ENCODE measurements around the gene NSMCE1.

Gene NSMCE1

DNA sequence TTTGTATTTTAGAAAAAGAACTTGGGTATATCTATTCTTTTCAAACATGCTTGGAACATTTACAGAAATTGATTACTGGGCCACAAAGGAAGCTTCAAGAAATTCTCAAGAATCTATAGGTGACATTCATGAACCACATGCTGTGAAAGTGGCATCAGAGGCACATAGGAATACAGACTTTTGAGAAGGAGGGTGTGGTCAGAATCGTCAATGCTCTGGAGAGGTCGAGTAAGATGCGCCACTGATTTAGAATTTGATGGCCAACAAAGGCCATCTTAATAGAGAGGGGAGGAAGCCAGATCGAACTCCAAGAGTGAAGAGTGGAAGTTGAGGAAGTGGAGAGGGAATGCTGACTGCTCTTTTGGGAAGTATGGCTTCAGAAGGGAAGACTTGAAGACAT, 3.5 kb upstream of the NSMCE1 start (continued):
- TF ChIP-seq OSR1 (CRISPR knock-in tag; IDR thresholded peaks at IDR 0.05) (no peak), ZC3H10 (CRISPR knock-in tag; IDR thresholded peaks at IDR 0.05) (no peak)

DNA sequence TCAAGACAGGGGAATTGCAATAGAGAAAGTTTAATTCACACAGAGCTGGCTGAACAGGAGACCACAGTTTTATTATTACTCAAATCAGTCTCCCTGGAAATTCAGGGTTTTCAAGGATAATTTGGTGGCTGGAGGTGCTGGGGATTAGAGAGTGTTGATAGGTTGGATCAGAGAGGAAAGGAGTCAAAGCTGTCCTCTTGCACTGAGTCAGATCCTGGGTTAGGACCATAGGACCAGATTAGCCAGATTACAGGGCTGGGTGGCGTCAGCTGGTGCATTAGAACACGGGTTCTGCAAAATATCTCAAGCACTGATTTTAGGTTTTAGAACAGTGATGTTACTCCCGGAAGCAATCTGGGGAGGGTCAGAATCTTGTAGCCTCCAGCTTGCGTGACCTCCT, 1.8 kb upstream of the NSMCE1 start:
- TF ChIP-seq TOX (CRISPR knock-in tag; IDR thresholded peaks at IDR 0.05; ENCODE audit: borderline replicate concordance): no peak
- no peak for TF ChIP-seq ISL1 (CRISPR knock-in tag; IDR thresholded peaks at IDR 0.05)
- no peak for TF ChIP-seq POU6F1 (CRISPR knock-in tag; IDR thresholded peaks at IDR 0.05; ENCODE audit: borderline replicate concordance, low read depth)
- no peak for TF ChIP-seq ZNF565 (CRISPR knock-in tag; conservative IDR thresholded peaks at IDR 0.05; ENCODE audit: low read depth)
- TF ChIP-seq, protein P1, sequence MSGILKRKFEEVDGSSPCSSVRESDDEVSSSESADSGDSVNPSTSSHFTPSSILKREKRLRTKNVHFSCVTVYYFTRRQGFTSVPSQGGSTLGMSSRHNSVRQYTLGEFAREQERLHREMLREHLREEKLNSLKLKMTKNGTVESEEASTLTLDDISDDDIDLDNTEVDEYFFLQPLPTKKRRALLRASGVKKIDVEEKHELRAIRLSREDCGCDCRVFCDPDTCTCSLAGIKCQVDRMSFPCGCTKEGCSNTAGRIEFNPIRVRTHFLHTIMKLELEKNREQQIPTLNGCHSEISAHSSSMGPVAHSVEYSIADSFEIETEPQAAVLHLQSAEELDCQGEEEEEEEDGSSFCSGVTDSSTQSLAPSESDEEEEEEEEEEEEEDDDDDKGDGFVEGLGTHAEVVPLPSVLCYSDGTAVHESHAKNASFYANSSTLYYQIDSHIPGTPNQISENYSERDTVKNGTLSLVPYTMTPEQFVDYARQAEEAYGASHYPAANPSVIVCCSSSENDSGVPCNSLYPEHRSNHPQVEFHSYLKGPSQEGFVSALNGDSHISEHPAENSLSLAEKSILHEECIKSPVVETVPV (CRISPR knock-in tag; IDR thresholded peaks at IDR 0.05): no peak
- TF ChIP-seq ZNF70 (CRISPR knock-in tag; IDR thresholded peaks at IDR 0.05): no peak
- TF ChIP-seq SNAI2 (CRISPR knock-in tag; IDR thresholded peaks at IDR 0.05): no peak
- no peak for TF ChIP-seq RARB (CRISPR knock-in tag; IDR thresholded peaks at IDR 0.05)
- no peak for TF ChIP-seq ARNTL (CRISPR knock-in tag; IDR thresholded peaks at IDR 0.05; ENCODE audit: borderline replicate concordance, low read depth)
- TF ChIP-seq ZNF8 (CRISPR knock-in tag; IDR thresholded peaks at IDR 0.05): no peak
- no peak for TF ChIP-seq ZFP3 (CRISPR knock-in tag; IDR thresholded peaks at IDR 0.05)
- TF ChIP-seq OSR1 (CRISPR knock-in tag; IDR thresholded peaks at IDR 0.05): no peak
- TF ChIP-seq GLIS3 (CRISPR knock-in tag; IDR thresholded peaks at IDR 0.05): no peak
- no peak for TF ChIP-seq ZC3H10 (CRISPR knock-in tag; IDR thresholded peaks at IDR 0.05)
- TF ChIP-seq PPARA (CRISPR knock-in tag; IDR thresholded peaks at IDR 0.05; ENCODE audit: borderline replicate concordance): no peak
- no peak for TF ChIP-seq BACH2 (CRISPR knock-in tag; IDR thresholded peaks at IDR 0.05; ENCODE audit: borderline replicate concordance)
- TF ChIP-seq TCF4 (CRISPR knock-in tag; IDR thresholded peaks at IDR 0.05; ENCODE audit: borderline replicate concordance): no peak
- TF ChIP-seq, protein P2, sequence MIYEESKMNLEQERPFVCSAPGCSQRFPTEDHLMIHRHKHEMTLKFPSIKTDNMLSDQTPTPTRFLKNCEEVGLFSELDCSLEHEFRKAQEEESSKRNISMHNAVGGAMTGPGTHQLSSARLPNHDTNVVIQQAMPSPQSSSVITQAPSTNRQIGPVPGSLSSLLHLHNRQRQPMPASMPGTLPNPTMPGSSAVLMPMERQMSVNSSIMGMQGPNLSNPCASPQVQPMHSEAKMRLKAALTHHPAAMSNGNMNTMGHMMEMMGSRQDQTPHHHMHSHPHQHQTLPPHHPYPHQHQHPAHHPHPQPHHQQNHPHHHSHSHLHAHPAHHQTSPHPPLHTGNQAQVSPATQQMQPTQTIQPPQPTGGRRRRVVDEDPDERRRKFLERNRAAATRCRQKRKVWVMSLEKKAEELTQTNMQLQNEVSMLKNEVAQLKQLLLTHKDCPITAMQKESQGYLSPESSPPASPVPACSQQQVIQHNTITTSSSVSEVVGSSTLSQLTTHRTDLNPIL (CRISPR knock-in tag; IDR thresholded peaks at IDR 0.05; ENCODE audit: low read depth): no peak
- ATAC-seq: no peak

DNA sequence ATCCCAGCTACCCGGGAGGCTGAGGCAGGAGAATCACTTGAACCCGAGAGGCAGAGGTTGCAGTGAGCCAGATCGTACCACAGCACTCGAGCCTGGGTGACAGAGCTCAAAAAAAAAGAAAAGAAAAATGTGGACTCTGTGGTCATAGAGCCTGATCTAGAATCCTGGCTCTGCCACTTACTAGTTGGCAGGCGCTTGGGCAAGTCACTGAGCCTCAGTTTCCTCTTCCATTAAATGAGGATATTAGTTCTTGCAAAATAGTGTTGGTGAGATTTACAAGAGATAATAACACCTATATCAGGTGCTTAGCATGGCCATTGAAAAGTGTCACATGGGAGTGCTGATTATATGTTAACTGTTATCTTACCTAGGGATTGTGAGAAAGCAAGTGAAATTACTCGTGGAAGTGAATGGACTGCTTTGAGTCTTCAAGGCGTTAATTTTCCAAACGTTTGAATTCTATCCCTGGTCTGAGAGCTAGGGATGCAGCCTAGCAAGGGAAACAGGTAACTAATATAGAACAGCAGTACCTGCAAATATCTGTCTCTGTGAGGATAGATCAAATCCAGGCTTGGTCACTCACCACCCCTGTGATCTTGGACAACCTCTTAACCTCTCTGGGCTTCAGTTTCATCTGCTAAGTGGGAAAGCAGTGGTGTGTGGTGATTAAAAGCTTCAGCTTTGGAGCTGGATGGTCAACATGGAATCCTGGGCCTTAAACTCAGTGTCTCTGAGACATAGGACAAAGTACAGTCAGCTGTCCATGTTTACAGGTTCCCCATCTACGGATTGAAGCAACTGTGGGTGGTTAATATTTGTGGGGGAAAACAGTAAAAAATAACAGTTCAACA, 953 bp upstream of the NSMCE1 start:
- ATAC-seq: no peak
- TF ChIP-seq ZNF8 (CRISPR knock-in tag; IDR thresholded peaks at IDR 0.05) (no peak), ZFP3 (CRISPR knock-in tag; IDR thresholded peaks at IDR 0.05) (no peak), SNAI2 (CRISPR knock-in tag; IDR thresholded peaks at IDR 0.05) (no peak), GLIS3 (CRISPR knock-in tag; IDR thresholded peaks at IDR 0.05) (no peak), OSR1 (CRISPR knock-in tag; IDR thresholded peaks at IDR 0.05) (no peak), ESRRG (CRISPR knock-in tag; IDR thresholded peaks at IDR 0.05) (no peak), POU6F1 (CRISPR knock-in tag; IDR thresholded peaks at IDR 0.05; ENCODE audit: borderline replicate concordance, low read depth) (no peak), TSHZ2 (CRISPR knock-in tag; IDR thresholded peaks at IDR 0.05) (no peak), ZNF565 (CRISPR knock-in tag; conservative IDR thresholded peaks at IDR 0.05; ENCODE audit: low read depth) (no peak), TOX (CRISPR knock-in tag; IDR thresholded peaks at IDR 0.05; ENCODE audit: borderline replicate concordance) (no peak), ZC3H10 (CRISPR knock-in tag; IDR thresholded peaks at IDR 0.05) (no peak), BACH2 (CRISPR knock-in tag; IDR thresholded peaks at IDR 0.05; ENCODE audit: borderline replicate concordance) (no peak), ISL1 (CRISPR knock-in tag; IDR thresholded peaks at IDR 0.05) (no peak), ZFP30 (CRISPR knock-in tag; IDR thresholded peaks at IDR 0.05) (no peak)
- TF ChIP-seq, protein P1 (CRISPR knock-in tag; IDR thresholded peaks at IDR 0.05): no peak
- TF ChIP-seq, protein P3, sequence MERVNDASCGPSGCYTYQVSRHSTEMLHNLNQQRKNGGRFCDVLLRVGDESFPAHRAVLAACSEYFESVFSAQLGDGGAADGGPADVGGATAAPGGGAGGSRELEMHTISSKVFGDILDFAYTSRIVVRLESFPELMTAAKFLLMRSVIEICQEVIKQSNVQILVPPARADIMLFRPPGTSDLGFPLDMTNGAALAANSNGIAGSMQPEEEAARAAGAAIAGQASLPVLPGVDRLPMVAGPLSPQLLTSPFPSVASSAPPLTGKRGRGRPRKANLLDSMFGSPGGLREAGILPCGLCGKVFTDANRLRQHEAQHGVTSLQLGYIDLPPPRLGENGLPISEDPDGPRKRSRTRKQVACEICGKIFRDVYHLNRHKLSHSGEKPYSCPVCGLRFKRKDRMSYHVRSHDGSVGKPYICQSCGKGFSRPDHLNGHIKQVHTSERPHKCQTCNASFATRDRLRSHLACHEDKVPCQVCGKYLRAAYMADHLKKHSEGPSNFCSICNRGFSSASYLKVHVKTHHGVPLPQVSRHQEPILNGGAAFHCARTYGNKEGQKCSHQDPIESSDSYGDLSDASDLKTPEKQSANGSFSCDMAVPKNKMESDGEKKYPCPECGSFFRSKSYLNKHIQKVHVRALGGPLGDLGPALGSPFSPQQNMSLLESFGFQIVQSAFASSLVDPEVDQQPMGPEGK (CRISPR knock-in tag; IDR thresholded peaks at IDR 0.05; ENCODE audit: borderline replicate concordance): no peak
- TF ChIP-seq, protein P2 (CRISPR knock-in tag; IDR thresholded peaks at IDR 0.05; ENCODE audit: low read depth): no peak

Measured in SK-N-SH treated with all-trans-retinoic acid at 6 μM for 48 hours (cell line).